Activated T-helper 9 cell treated with anti-CD3 and anti-CD28 coated beads, Interleukin-2, amount 50 U/mL, for 16 hours (primary cell): ENCODE results near the gene DHRSX.
"Not testable (repeated sequence)": the region's sequence is repeated elsewhere in the genome, so short reads cannot be mapped to it uniquely, and the experiment has no call there.

Source experiments
- DNase-seq: peaks from one replicate; pipeline ENCODE4 v3.0.0-alpha.2; 2020; ENCODE audit warnings: low read depth

Gene DHRSX

GRCh38 chrX:2391869-2392606 lies 108.7 kb downstream of the DHRSX start:
- no peak for DNase-seq

- DNase-seq: no peak
Measured at GRCh38 chrX:2390754-2391153, 110.0 kb downstream of the DHRSX start.

- DNase-seq: not testable (repeated sequence)
Measured at GRCh38 chrX:2389731-2390130, 111.0 kb downstream of the DHRSX start.

GRCh38 chrX:2389324-2389723 lies 111.5 kb downstream of the DHRSX start:
- no peak for DNase-seq

GRCh38 chrX:2388669-2389068 lies 112.1 kb downstream of the DHRSX start:
- no peak for DNase-seq

GRCh38 chrX:2387614-2388239 lies 113.0 kb downstream of the DHRSX start:
- DNase-seq: no peak

GRCh38 chrX:2385224-2385623 lies 115.6 kb downstream of the DHRSX start:
- no peak for DNase-seq

GRCh38 chrX:2384486-2384885 lies 116.3 kb downstream of the DHRSX start:
- no peak for DNase-seq

- no peak for DNase-seq
Measured at GRCh38 chrX:2383735-2384134, 117.0 kb downstream of the DHRSX start.

GRCh38 chrX:2383144-2383543 lies 117.6 kb downstream of the DHRSX start:
- no peak for DNase-seq

- DNase-seq: not testable (repeated sequence)
Measured at GRCh38 chrX:2382433-2383048, 118.2 kb downstream of the DHRSX start.

- DNase-seq: no peak
Measured at GRCh38 chrX:2376166-2376565, 124.6 kb downstream of the DHRSX start.

- no peak for DNase-seq
Measured at GRCh38 chrX:2374086-2374485, 126.7 kb downstream of the DHRSX start.

GRCh38 chrX:2373615-2374014 lies 127.2 kb downstream of the DHRSX start:
- DNase-seq: no peak

- no peak for DNase-seq
Measured at GRCh38 chrX:2371026-2371711, 129.6 kb downstream of the DHRSX start.

GRCh38 chrX:2370456-2370855 lies 130.3 kb downstream of the DHRSX start:
- no peak for DNase-seq

- no peak for DNase-seq
Measured at GRCh38 chrX:2369206-2369605, 131.6 kb downstream of the DHRSX start.

GRCh38 chrX:2360731-2361130 lies 140.0 kb downstream of the DHRSX start:
- DNase-seq: no peak

GRCh38 chrX:2359522-2359921 lies 141.3 kb downstream of the DHRSX start:
- DNase-seq: not testable (repeated sequence)

GRCh38 chrX:2351999-2352995 lies 148.5 kb downstream of the DHRSX start:
- no peak for DNase-seq

- DNase-seq: no peak
Measured at GRCh38 chrX:2351321-2351720, 149.5 kb downstream of the DHRSX start.
